Trophoblast cell (in vitro differentiated cells and primary cell): ENCODE measurements around the gene OAT.
A peak's percentile ranks its signal among the peaks of the same experiment; 100 is the strongest.

Source experiments
- DNase-seq, 2 donors: peaks; one replicate each; pipeline ENCODE4 v3.0.0-alpha.2; 2016
- H2AFZ ChIP-seq: 2 replicates; pipeline ENCODE4 v1.6.1; 2013; ENCODE audit warnings: low read length, moderate library complexity, mild to moderate bottlenecking; ENCODE audit not compliant: insufficient read depth, poor library complexity
- H2AK5ac ChIP-seq: 2 replicates; pipeline ENCODE4 v1.6.1; 2013; ENCODE audit warnings: mild to moderate bottlenecking, low read length
- H2BK120ac ChIP-seq: 2 replicates; pipeline ENCODE4 v1.6.1; 2013; ENCODE audit warnings: low read length, mild to moderate bottlenecking, moderate library complexity; ENCODE audit not compliant: insufficient read depth, poor library complexity
- H2BK12ac ChIP-seq: 2 replicates; pipeline ENCODE4 v1.6.1; 2013; ENCODE audit warnings: mild to moderate bottlenecking, low read length, moderate library complexity
- H2BK5ac ChIP-seq: 2 replicates; pipeline ENCODE4 v1.6.1; 2013; ENCODE audit warnings: low read length, low read depth, moderate library complexity, mild to moderate bottlenecking; ENCODE audit not compliant: poor library complexity
- H3K14ac ChIP-seq: 2 replicates; pipeline ENCODE4 v1.6.1; 2013; ENCODE audit warnings: mild to moderate bottlenecking, low read length
- H3K18ac ChIP-seq: 2 replicates; pipeline ENCODE4 v1.6.1; 2013; ENCODE audit warnings: mild to moderate bottlenecking, low read length
- H3K23ac ChIP-seq: 2 replicates; pipeline ENCODE4 v1.6.1; 2013; ENCODE audit warnings: low read length
- H3K27ac ChIP-seq: 2 replicates; pipeline ENCODE4 v1.5.1; 2013; ENCODE audit warnings: low read depth, mild to moderate bottlenecking, inconsistent platforms, low read length, moderate library complexity
- H3K27me3 ChIP-seq: 2 replicates; pipeline ENCODE4 v1.6.1; 2013; ENCODE audit warnings: inconsistent platforms, mild to moderate bottlenecking, low read length, moderate library complexity; ENCODE audit not compliant: insufficient read depth
- H3K36me3 ChIP-seq, 2 experiments: 1 replicate in 1 of 2; 2 replicates in 1 of 2; pipeline ENCODE4 v1.6.1; 2013; ENCODE audit warnings: low read length in 2 of 2, mild to moderate bottlenecking in 2 of 2, moderate library complexity in 1 of 2; ENCODE audit not compliant: insufficient read depth in 2 of 2, control insufficient read depth in 1 of 2
- H3K4ac ChIP-seq: 2 replicates; pipeline ENCODE4 v1.6.1; 2013; ENCODE audit warnings: low read depth, mild to moderate bottlenecking, low read length, moderate library complexity
- H3K4me1 ChIP-seq, 2 experiments: 1 replicate in 1 of 2; 2 replicates in 1 of 2; pipeline ENCODE4 v1.6.1; 2013; ENCODE audit warnings: low read length in 2 of 2, mild to moderate bottlenecking in 2 of 2, moderate library complexity in 1 of 2; ENCODE audit not compliant: insufficient read depth in 2 of 2, control insufficient read depth in 1 of 2
- H3K4me2 ChIP-seq: 2 replicates; pipeline ENCODE4 v1.6.1; 2013; ENCODE audit warnings: inconsistent platforms, mild to moderate bottlenecking, low read length, moderate library complexity
- H3K4me3 ChIP-seq: 2 replicates; pipeline ENCODE4 v1.5.1; 2013; ENCODE audit warnings: mild to moderate bottlenecking, low read depth, low read length, inconsistent platforms
- H3K79me1 ChIP-seq: one replicate; pipeline ENCODE4 v1.6.1; 2013; ENCODE audit warnings: low read length
- H3K79me2 ChIP-seq: 2 replicates; pipeline ENCODE4 v1.6.1; 2013; ENCODE audit warnings: low read length, mild to moderate bottlenecking; ENCODE audit not compliant: control insufficient read depth, insufficient read depth, poor library complexity
- H3K9ac ChIP-seq: 2 replicates; pipeline ENCODE4 v1.6.1; 2013; ENCODE audit warnings: mild to moderate bottlenecking, low read length
- H3K9me3 ChIP-seq: 2 replicates; pipeline ENCODE4 v1.6.1; 2013; ENCODE audit warnings: low read depth, mild to moderate bottlenecking, control low read depth, inconsistent platforms, low read length; ENCODE audit not compliant: insufficient read depth
- H4K12ac ChIP-seq: 2 replicates; pipeline ENCODE4 v1.6.1; 2013; ENCODE audit warnings: low read depth, mild to moderate bottlenecking, low read length, moderate library complexity
- H4K8ac ChIP-seq: 2 replicates; pipeline ENCODE4 v1.6.1; 2013; ENCODE audit warnings: low read depth, mild to moderate bottlenecking, low read length, moderate library complexity
- H4K91ac ChIP-seq: one replicate; pipeline ENCODE4 v1.6.1; 2013; ENCODE audit warnings: low read depth, mild to moderate bottlenecking, low read length, moderate library complexity
- WGBS: extraction: QIAGEN DNeasy Blood & Tissue Kit; methylation state at CpG from one replicate; pipeline ENCODE4 v1.1.7; 2013; ENCODE audit warnings: missing lambda C conversion rate; ENCODE audit not compliant: insufficient read length, insufficient coverage; ENCODE audit errors: extremely low coverage; 5-methylcytosine and 5-hydroxymethylcytosine counted together

OAT gene

DNA sequence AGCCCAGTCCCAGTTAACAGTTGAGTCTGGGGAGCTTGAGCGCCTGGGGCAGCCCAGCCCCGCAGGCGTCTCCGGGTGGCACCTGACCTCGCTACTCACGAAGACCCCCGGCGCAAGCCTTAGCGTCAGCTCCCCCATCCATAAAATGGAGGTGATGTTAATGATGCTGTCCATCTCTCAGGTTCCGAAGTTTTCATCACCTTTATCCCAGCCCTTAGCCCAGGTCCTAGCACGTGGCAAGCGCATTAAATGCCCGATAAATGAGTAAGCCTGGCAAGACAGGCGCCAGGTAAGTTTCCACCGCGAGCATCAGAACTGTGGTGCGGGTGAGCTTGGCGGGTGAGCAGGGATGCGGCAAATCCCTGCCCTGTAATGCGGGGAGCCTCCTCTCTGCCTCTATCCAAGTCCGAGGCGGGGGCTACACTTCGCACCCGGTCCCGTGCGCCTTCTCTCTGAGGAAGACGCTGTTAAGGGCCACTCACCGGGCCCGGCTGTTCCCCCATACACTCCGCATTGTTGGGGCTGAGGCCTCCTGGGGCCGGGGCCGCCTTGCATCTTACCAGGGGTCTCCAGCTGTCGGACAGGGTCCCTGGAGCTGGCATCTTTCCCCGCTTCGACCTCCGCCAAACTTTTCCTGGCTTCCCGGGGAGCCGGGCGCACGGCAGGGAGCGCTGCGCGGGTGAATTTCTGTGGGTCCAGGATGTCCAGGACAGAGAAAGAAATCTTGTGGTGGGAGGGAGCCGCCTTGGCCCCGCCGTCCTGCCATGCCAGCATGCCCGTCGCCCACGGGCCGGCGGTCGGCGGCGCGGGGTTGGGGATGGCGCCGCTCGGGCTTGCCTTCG, 30.7 kb upstream of the OAT start:
- H2AFZ ChIP-seq, result peak overlapping the region; percentile 17

DNA sequence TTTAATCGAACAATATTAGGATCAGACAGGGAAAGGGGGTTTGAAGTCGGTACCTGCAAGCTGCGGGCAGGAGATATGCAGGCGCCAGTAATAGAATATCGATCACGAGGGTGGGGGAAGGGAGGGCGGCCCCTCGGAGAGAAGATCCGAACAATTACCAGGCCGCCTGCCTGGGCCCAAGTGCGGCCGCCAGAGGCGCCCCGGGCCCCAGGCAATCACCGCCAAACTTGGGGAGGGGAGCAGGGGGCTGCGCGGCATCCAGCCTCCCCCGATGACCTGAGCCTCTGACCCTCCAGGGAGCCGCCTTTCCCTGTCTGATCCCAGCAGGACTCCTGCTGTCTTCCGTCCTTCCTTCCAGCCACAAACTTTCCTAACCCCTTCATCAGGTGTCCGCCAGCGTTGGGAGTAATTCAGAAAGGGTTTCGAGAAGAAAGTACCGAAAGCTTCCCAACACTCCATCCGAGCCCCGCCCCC, 30.0 kb upstream of the OAT start:
- H3K9ac ChIP-seq, result no peak overlapping the region
- H3K79me1 ChIP-seq, result no peaks in the 10 kb centered on the region
- no peak overlapping the region for H2AFZ ChIP-seq
- no CpG with 5 or more reads among the region's 26 CpGs for WGBS
- no peak overlapping the region for H3K4ac ChIP-seq
- no peak for DNase-seq
- H4K91ac ChIP-seq, result no peak overlapping the region
- peaks cover 17 to 19% of the 10 kb centered on the region in 2 experiments for H3K4me1 ChIP-seq
- H3K27ac ChIP-seq, result no peak overlapping the region
- H4K8ac ChIP-seq, result no peak overlapping the region
- H3K4me3 ChIP-seq, result no peak overlapping the region
- no peak overlapping the region for H3K23ac ChIP-seq
- H4K12ac ChIP-seq, result no peak overlapping the region
- no peaks in the 10 kb centered on the region for H3K79me2 ChIP-seq
- no peak overlapping the region for H3K18ac ChIP-seq
- no peak overlapping the region for H2BK5ac ChIP-seq
- H2BK12ac ChIP-seq, result no peak overlapping the region
- no peak overlapping the region for H2BK120ac ChIP-seq
- no peak overlapping the region for H2AK5ac ChIP-seq
- peak overlapping the region; percentile 68 for H3K4me2 ChIP-seq
- H3K9me3 ChIP-seq, result peaks cover 7% of the 10 kb centered on the region
- peaks cover 45% of the 10 kb centered on the region for H3K27me3 ChIP-seq
- H3K14ac ChIP-seq, result no peak overlapping the region
- H3K36me3 ChIP-seq, result no peaks in the 10 kb centered on the region

More for the DNA sequence above, 30.7 kb upstream of the OAT start:
- Histone ChIP-seq H3K4me3 (peak overlapping the region; percentile 46), H2BK12ac (no peak overlapping the region), H3K23ac (no peak overlapping the region), H3K4ac (no peak overlapping the region), H3K18ac (no peak overlapping the region), H3K9ac (no peak overlapping the region), H2BK120ac (no peak overlapping the region), H3K27ac (no peak overlapping the region), H4K12ac (no peak overlapping the region), H2AK5ac (no peak overlapping the region), H3K4me2 (peak overlapping the region; percentile 68), H3K79me2 (no peaks in the 10 kb centered on the region), H2BK5ac (no peak overlapping the region), H3K9me3 (peaks cover 7% of the 10 kb centered on the region), H3K36me3 (no peaks in the 10 kb centered on the region), H3K14ac (no peak overlapping the region), H3K79me1 (no peaks in the 10 kb centered on the region), H3K4me1 (peaks cover 17 to 19% of the 10 kb centered on the region in 2 experiments), H4K8ac (peak overlapping the region; percentile 25), H3K27me3 (peaks cover 45% of the 10 kb centered on the region), H4K91ac (no peak overlapping the region)
- peak; percentile 54 to 71 for DNase-seq
- WGBS, result no CpG with 5 or more reads among the region's 59 CpGs

DNA sequence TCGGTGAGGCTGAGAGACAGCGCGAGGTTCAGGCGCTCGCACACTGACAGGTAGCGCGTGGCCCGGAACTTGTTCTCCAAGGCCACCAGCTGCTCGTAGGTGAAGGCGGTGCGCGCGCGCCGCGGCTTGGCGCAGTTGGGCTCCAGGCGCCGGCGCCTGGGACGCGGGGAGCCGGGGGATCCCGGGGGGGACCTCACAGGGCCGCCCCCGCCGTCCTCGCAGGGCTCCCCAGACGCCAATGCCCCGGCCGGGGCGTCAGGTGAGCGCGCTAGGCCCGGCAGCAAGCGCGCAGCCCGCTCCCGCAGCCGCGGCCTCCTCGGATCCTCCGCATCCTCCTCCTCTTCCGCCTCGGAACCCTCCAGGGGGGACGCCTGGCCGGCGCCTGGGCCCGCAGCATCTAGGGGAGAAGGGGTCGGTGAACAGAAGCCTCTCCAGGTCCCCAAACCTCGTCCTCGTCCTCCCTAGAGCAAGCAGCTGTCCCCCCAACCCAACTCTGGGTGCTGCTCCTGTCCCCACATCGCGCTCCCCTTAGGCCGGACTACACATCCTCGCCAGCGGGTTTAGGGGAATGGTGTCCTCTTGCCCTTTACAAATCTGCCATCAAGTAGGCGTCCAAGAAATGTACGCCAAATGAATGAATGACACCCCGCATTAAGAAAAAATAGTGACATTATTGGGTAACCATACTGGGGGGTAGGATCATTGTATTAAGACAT, 29.2 kb upstream of the OAT start:
- Histone ChIP-seq H3K18ac (no peak overlapping the region), H3K4me2 (peak overlapping the region; percentile 85), H3K36me3 (no peaks in the 10 kb centered on the region), H2BK12ac (no peak overlapping the region), H3K9me3 (peaks cover 7% of the 10 kb centered on the region), H4K91ac (no peak overlapping the region), H3K27ac (no peak overlapping the region), H2BK5ac (no peak overlapping the region), H3K79me2 (no peaks in the 10 kb centered on the region), H3K14ac (no peak overlapping the region), H3K9ac (no peak overlapping the region), H3K4me1 (peaks cover 17 to 19% of the 10 kb centered on the region in 2 experiments), H2AK5ac (no peak overlapping the region), H4K12ac (no peak overlapping the region), H2BK120ac (no peak overlapping the region), H3K27me3 (peaks cover 45% of the 10 kb centered on the region), H3K4me3 (peak overlapping the region; percentile 59), H4K8ac (no peak overlapping the region), H3K4ac (no peak overlapping the region), H3K23ac (no peak overlapping the region), H2AFZ (peak overlapping the region; percentile 9), H3K79me1 (no peaks in the 10 kb centered on the region)
- WGBS, result no CpG with 5 or more reads among the region's 60 CpGs
- DNase-seq, result no peak

DNA sequence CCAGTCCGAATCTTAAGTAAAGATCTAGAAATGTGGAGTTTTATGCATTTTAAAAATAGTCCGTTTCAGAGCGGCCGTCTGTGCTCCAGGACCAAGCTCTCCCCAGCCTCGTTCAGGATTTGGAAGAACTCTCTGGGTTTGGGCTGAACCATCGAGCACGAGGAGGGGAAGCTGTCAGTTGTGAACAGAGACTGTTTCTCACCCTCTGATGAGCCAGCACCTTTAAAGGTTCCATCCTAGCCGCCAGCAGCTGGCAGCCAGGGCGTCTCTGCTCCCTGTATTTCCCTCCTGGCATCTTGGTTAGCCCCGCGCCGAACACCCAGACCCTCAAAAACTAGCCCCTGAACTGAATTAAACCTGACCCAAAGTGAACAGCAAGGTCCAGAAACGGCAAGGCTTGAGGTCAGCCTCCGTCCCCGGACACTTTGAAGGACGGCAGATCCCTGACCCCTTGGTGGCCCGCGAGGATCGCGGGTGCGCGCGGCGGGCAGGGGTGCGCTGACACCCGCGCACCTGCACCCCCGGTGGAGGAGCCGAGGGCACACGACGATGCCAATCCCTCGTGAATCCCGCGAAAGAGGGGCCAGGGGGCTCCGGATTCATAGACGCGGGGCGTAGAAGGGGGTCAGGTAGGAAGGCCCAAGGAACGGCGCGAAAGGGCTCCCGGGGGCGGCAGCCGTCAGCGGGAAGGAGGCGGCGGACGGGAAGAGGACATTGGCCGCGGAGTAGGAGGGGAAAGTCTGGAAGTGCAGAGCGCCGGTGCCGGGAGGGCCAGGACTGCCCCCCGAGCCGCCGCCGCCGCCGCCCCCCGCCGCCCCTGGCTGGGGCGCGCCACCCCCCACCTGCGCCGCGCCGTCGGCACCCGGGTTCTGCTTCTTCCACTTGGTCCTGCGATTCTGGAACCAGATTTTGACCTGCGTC, 28.4 kb upstream of the OAT start:
- Histone ChIP-seq H3K4me3 (peak overlapping the region; percentile 59), H2AK5ac (no peak overlapping the region), H3K4me1 (peaks cover 17 to 19% of the 10 kb centered on the region in 2 experiments), H3K4ac (no peak overlapping the region), H4K12ac (no peak overlapping the region), H3K9me3 (peaks cover 7% of the 10 kb centered on the region), H3K14ac (no peak overlapping the region), H4K8ac (no peak overlapping the region), H2AFZ (peak overlapping the region; percentile 9), H3K23ac (no peak overlapping the region), H2BK120ac (no peak overlapping the region), H3K4me2 (peak overlapping the region; percentile 85), H3K27ac (no peak overlapping the region), H3K36me3 (no peaks in the 10 kb centered on the region), H4K91ac (no peak overlapping the region), H2BK12ac (no peak overlapping the region), H3K9ac (no peak overlapping the region), H3K18ac (no peak overlapping the region), H3K27me3 (peaks cover 45% of the 10 kb centered on the region), H2BK5ac (no peak overlapping the region), H3K79me2 (no peaks in the 10 kb centered on the region), H3K79me1 (no peaks in the 10 kb centered on the region)
- DNase-seq, result no peak
- no CpG with 5 or more reads among the region's 71 CpGs for WGBS
